SK-N-SH (cell line): ENCODE data around the gene APLP1.

Experiments
- CTCF ChIP-seq: fragments of 200-600 bp; sonication (generic); IDR thresholded peaks from 2 replicates; pipeline ENCODE4 v1.6.1; 2017; ENCODE audit warnings: antibody characterized with exemption, mild to moderate bottlenecking, moderate library complexity
- GATA2 ChIP-seq: sonication (generic); formaldehyde crosslinking; IDR thresholded peaks from 2 replicates; pipeline ENCODE4 v1.5.0; 2020; ENCODE audit warnings: mild to moderate bottlenecking, missing genetic modification reagents

GRCh38 chr19:35901055-35901644 lies 32.8 kb downstream of the APLP1 start:
- TF ChIP-seq CTCF (no peak), GATA2 (CRISPR knock-in tag) (no peak)
